A172 (cell line): ENCODE results near the gene GNL1. TPM values are rescaled to one million over a fixed set of nuclear protein-coding genes. Genes with fewer than 3 reads are reported as not detected.
"Not testable (repeated sequence)": the region's sequence is repeated elsewhere in the genome, so short reads cannot be mapped to it uniquely, and the experiment has no call there.

Source experiments
- DNase-seq: peaks from one replicate; pipeline ENCODE4 v3.0.0-alpha.2; 2015; ENCODE audit warnings: low spot score
- total RNA-seq: library from RNA; depleted of rRNA; stranded (reverse); fragments of >200 nt; shearing (Covaris generic); gene quantifications from 2 replicates; pipeline ENCODE4 v1.2.3, GENCODE V29; 2014

Gene GNL1
- total RNA-seq, 1 experiment from 2014 or later = 15.0 TPM

- DNase-seq = not testable (repeated sequence)
Measured at GRCh38 chr6:30529349-30529875, 26.9 kb downstream of the GNL1 start.

GRCh38 chr6:30526444-30526843, 29.8 kb downstream of the GNL1 start:
- DNase-seq = not testable (repeated sequence)

- not testable (repeated sequence) for DNase-seq
Measured at GRCh38 chr6:30521952-30522351, 34.3 kb downstream of the GNL1 start.

- peak; percentile 45 for DNase-seq
Measured at GRCh38 chr6:30521082-30521481, 35.2 kb downstream of the GNL1 start.

- DNase-seq = no peak
Measured at GRCh38 chr6:30520522-30520921, 35.8 kb downstream of the GNL1 start.

- DNase-seq = not testable (repeated sequence)
Measured at GRCh38 chr6:30518505-30519145, 37.7 kb downstream of the GNL1 start.

- DNase-seq = not testable (repeated sequence)
Measured at GRCh38 chr6:30517767-30518504, 38.4 kb downstream of the GNL1 start.

- DNase-seq = not testable (repeated sequence)
Measured at GRCh38 chr6:30516754-30517076, 39.6 kb downstream of the GNL1 start.

- peak; percentile 87 for DNase-seq
Measured at GRCh38 chr6:30515944-30516753, 40.1 kb downstream of the GNL1 start.

GRCh38 chr6:30515106-30515505, 41.2 kb downstream of the GNL1 start:
- DNase-seq = no peak

- no peak for DNase-seq
Measured at GRCh38 chr6:30513451-30513850, 42.8 kb downstream of the GNL1 start.

GRCh38 chr6:30511169-30511546, 45.1 kb downstream of the GNL1 start:
- no peak for DNase-seq

GRCh38 chr6:30510419-30511168, 45.7 kb downstream of the GNL1 start:
- DNase-seq = no peak

- peak; percentile 56 for DNase-seq
Measured at GRCh38 chr6:30508890-30509736, 47.2 kb downstream of the GNL1 start.

GRCh38 chr6:30507849-30508827, 48.2 kb downstream of the GNL1 start:
- DNase-seq = no peak

GRCh38 chr6:30500421-30501355, 55.6 kb downstream of the GNL1 start:
- peak; percentile 42 for DNase-seq

- DNase-seq = not testable (repeated sequence)
Measured at GRCh38 chr6:30498705-30499104, 57.6 kb downstream of the GNL1 start.

- no peak for DNase-seq
Measured at GRCh38 chr6:30497714-30498113, 58.6 kb downstream of the GNL1 start.
